K562 (cell line): ENCODE measurements around the gene PRCC. TPM values are rescaled to one million over a fixed set of nuclear protein-coding genes. Genes with fewer than 3 reads are reported as not detected.

Source experiments
- ELF2 ChIP-seq: fragments of 250-450 bp; sonication (Bioruptor Pico); IDR thresholded peaks from 2 replicates; pipeline ENCODE4 v1.5.0; 2021; ENCODE audit warnings: mild to moderate bottlenecking
- MTA3 ChIP-seq: fragments of 450-650 bp; formaldehyde crosslinking; IDR thresholded peaks from 2 replicates; pipeline ENCODE4 v1.6.1; 2017; ENCODE audit warnings: mild to moderate bottlenecking, borderline replicate concordance
- NCOA6 ChIP-seq: fragments of 450-650 bp; IDR thresholded peaks from 2 replicates; pipeline ENCODE4 v1.6.1; 2017; ENCODE audit warnings: mild to moderate bottlenecking
- NR1H2 ChIP-seq: sonication (generic); formaldehyde crosslinking; IDR thresholded peaks from 2 replicates; pipeline ENCODE4 v1.4.0; 2020; ENCODE audit warnings: mild to moderate bottlenecking, missing genetic modification reagents
- POLR2B ChIP-seq: fragments of 450-650 bp; IDR thresholded peaks from 2 replicates; pipeline ENCODE4 v1.6.1; 2018; ENCODE audit warnings: low read depth; ENCODE audit not compliant: partially characterized antibody
- SNRNP70 ChIP-seq: fragments of 200-400 bp; formaldehyde crosslinking; optimal IDR thresholded peaks from 2 replicates; pipeline ENCODE3; 2017; ENCODE audit warnings: low read depth, low read length
- TSHZ1 ChIP-seq: fragments of 250-450 bp; sonication (Bioruptor Pico); IDR thresholded peaks from 2 replicates; pipeline ENCODE4 v1.4.0; 2020; ENCODE audit warnings: mild to moderate bottlenecking, moderate library complexity
- YY1 ChIP-seq, 3 experiments: IDR thresholded peaks; 2 replicates each; pipeline ENCODE4 v1.6.1; 2011; ENCODE audit warnings: low read length in 2 of 3, mild to moderate bottlenecking in 2 of 3, moderate library complexity in 2 of 3, borderline replicate concordance in 1 of 3, control low read depth in 1 of 3, low read depth in 1 of 3; ENCODE audit not compliant: insufficient read depth in 3 of 3, insufficient replicate concordance in 2 of 3, control insufficient read depth in 1 of 3, insufficient read length in 1 of 3; ENCODE audit errors: extremely low read depth in 1 of 3
- ZMIZ1 ChIP-seq, 2 experiments: fragments of 150-350 bp in 1 of 2; IDR thresholded peaks; 2 replicates each; pipeline ENCODE4 v1.6.1; 2012 to 2016; ENCODE audit warnings: low read depth in 2 of 2, low read length in 2 of 2, mild to moderate bottlenecking in 1 of 2, moderate library complexity in 1 of 2
- ZNF140 ChIP-seq: fragments of 250-450 bp; sonication (Bioruptor Pico); IDR thresholded peaks from 2 replicates; pipeline ENCODE4 v1.8.0; 2021; ENCODE audit warnings: moderate library complexity, mild to moderate bottlenecking, inconsistent platforms
- ZNF217 ChIP-seq: sonication (generic); formaldehyde crosslinking; IDR thresholded peaks from 2 replicates; pipeline ENCODE4 v1.8.0; 2022; ENCODE audit warnings: mild to moderate bottlenecking, missing genetic modification reagents
- ZNF253 ChIP-seq: fragments of 250-450 bp; sonication (Bioruptor Pico); conservative IDR thresholded peaks from 2 replicates; pipeline ENCODE4 v1.6.1; 2021; ENCODE audit warnings: mild to moderate bottlenecking
- ZNF512 ChIP-seq: IDR thresholded peaks from 2 replicates; pipeline ENCODE4 v1.6.1; 2016; ENCODE audit warnings: missing genetic modification characterization, missing compliant biosample characterization
- ZNF830 ChIP-seq: fragments of 250-450 bp; sonication (Bioruptor Pico); IDR thresholded peaks from 2 replicates; pipeline ENCODE4 v1.5.0; 2021; ENCODE audit warnings: mild to moderate bottlenecking
- polyA plus RNA-seq, 8 experiments: library from polyadenylated mRNA; depleted of rRNA in 4 of 8; stranded (reverse) in 5 of 8; unstranded in 3 of 8; fragments of >200 nt; fragmentation: Nextera tagmentation in 2 of 8; fragmentation: Illumina TruSeq in 1 of 8; extraction: Ambion mirVana in 2 of 8; extraction: Trizol in 1 of 8; gene quantifications; 2 replicates each; pipeline versions ENCODE4 v1.2.1 to v1.2.3, GENCODE V29; 2011 to 2014; ENCODE audit warnings: inconsistent platforms in 1 of 8, missing spikeins in 1 of 8
- total RNA-seq, 7 experiments: library from RNA; depleted of rRNA in 6 of 7; stranded (reverse); fragments of >200 nt in 6 of 7; fragmentation: Illumina TruSeq in 2 of 7; extraction: Trizol in 2 of 7; gene quantifications; 2 replicates each; pipeline versions ENCODE4 v1.2.1 to v1.2.3, GENCODE V29; 2011 to 2021; ENCODE audit warnings: low replicate concordance in 1 of 7
- TF ChIP-seq, protein P1 (sequence below): fragments of 450-650 bp; formaldehyde crosslinking; IDR thresholded peaks from 2 replicates; pipeline ENCODE4 v1.4.0; 2020; ENCODE audit warnings: mild to moderate bottlenecking
- TF ChIP-seq, protein P2 (sequence below): fragments of 250-450 bp; sonication (Bioruptor Pico); IDR thresholded peaks from 2 replicates; pipeline ENCODE4 v1.5.0; 2020; ENCODE audit warnings: mild to moderate bottlenecking, borderline replicate concordance

The PRCC gene
- total and polyA plus RNA-seq, 9 of the 15 experiments (the other 6 are each of a cell fraction or from before 2014, with no cell fraction given): 23.9 to 201 (median 41.1) TPM

GRCh38 chr1:156838972-156839371 lies 71.6 kb downstream of the PRCC start (continued):
- TF ChIP-seq TSHZ1 (CRISPR knock-in tag) (no peak), NR1H2 (CRISPR knock-in tag) (no peak), ELF2 (CRISPR knock-in tag) (no peak), ZNF140 (CRISPR knock-in tag) (no peak), YY1 (IDR thresholded peaks at IDR 0.05; ENCODE audit: borderline replicate concordance in 1 of 3, control insufficient read depth in 1 of 3, extremely low read depth in 1 of 3, insufficient read depth in 3 of 3, insufficient read length in 1 of 3, insufficient replicate concordance in 2 of 3, low read depth in 1 of 3, low read length in 2 of 3) (no peak), SNRNP70 (no peak), ZNF217 (CRISPR knock-in tag) (no peak), POLR2B (no peak), MTA3 (peak; percentile 58; the same call in 1 of the 2 replicates), ZNF512 (tag) (no peak), NCOA6 (no peak), ZMIZ1 (IDR thresholded peaks at IDR 0.05; ENCODE audit: low read depth in 2 of 2, low read length in 2 of 2) (no peak), ZNF253 (CRISPR knock-in tag) (no peak), ZNF830 (CRISPR knock-in tag) (no peak)
- TF ChIP-seq, protein P1, sequence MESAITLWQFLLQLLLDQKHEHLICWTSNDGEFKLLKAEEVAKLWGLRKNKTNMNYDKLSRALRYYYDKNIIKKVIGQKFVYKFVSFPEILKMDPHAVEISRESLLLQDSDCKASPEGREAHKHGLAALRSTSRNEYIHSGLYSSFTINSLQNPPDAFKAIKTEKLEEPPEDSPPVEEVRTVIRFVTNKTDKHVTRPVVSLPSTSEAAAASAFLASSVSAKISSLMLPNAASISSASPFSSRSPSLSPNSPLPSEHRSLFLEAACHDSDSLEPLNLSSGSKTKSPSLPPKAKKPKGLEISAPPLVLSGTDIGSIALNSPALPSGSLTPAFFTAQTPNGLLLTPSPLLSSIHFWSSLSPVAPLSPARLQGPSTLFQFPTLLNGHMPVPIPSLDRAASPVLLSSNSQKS (CRISPR knock-in tag): no peak
- TF ChIP-seq, protein P2, sequence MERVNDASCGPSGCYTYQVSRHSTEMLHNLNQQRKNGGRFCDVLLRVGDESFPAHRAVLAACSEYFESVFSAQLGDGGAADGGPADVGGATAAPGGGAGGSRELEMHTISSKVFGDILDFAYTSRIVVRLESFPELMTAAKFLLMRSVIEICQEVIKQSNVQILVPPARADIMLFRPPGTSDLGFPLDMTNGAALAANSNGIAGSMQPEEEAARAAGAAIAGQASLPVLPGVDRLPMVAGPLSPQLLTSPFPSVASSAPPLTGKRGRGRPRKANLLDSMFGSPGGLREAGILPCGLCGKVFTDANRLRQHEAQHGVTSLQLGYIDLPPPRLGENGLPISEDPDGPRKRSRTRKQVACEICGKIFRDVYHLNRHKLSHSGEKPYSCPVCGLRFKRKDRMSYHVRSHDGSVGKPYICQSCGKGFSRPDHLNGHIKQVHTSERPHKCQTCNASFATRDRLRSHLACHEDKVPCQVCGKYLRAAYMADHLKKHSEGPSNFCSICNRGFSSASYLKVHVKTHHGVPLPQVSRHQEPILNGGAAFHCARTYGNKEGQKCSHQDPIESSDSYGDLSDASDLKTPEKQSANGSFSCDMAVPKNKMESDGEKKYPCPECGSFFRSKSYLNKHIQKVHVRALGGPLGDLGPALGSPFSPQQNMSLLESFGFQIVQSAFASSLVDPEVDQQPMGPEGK (CRISPR knock-in tag): no peak
